GM12872 (cell line): ENCODE results near the gene ANKRD11.

Experiments used
- CTCF ChIP-seq: IDR thresholded peaks from 3 replicates; pipeline ENCODE4 v1.5.1; 2011; ENCODE audit warnings: low read depth, mild to moderate bottlenecking, low read length, moderate library complexity; ENCODE audit not compliant: insufficient read depth

ANKRD11 gene

GRCh38 chr16:89452241-89452640 lies 38.1 kb downstream of the ANKRD11 start:
- TF ChIP-seq CTCF, result no peak

- no peak for TF ChIP-seq CTCF
Measured at GRCh38 chr16:89450537-89450936, 39.8 kb downstream of the ANKRD11 start.

GRCh38 chr16:89449726-89450335 lies 40.5 kb downstream of the ANKRD11 start:
- no peak for TF ChIP-seq CTCF

GRCh38 chr16:89448656-89449055 lies 41.7 kb downstream of the ANKRD11 start:
- TF ChIP-seq CTCF, result no peak

GRCh38 chr16:89446975-89447293 lies 43.4 kb downstream of the ANKRD11 start:
- no peak for TF ChIP-seq CTCF

GRCh38 chr16:89446136-89446974 lies 44.0 kb downstream of the ANKRD11 start:
- TF ChIP-seq CTCF, result no peak

GRCh38 chr16:89445166-89445565 lies 45.2 kb downstream of the ANKRD11 start:
- TF ChIP-seq CTCF, result no peak
